ENCODE data around the gene NOTUM. TPM values are rescaled to one million over a fixed set of nuclear protein-coding genes. Genes with fewer than 3 reads are reported as not detected.

The NOTUM gene
- total and polyA plus RNA-seq, 2 experiments from 2014 or later = 4.2 to 7.4 TPM

DNA sequence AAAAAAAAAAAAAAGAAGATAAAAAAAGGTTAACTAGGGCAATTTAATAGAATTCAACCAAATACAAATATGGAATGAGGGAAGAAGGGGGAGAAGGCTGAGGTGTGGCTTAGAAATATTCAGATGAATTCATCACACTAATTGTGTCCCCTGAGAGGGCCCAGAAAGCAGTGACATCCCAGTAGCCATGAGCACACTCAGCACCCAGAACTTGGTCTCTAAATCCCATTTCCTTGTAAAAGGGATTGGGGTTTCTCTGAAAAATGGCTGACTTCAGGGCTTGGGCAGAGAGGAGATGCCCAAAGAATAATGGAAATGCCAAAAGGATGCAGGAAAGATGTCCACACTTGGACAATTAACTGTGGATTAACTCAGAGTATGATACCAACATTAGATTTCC lies 12.4 kb upstream of the NOTUM start:
- DNase-seq (ENCODE audit: low read depth in 1 of 2, low spot score in 1 of 2) = no peak
- H3K4me3 ChIP-seq = no peak overlapping the region
- peaks cover 2% of the 10 kb centered on the region for H3K4me1 ChIP-seq (ENCODE audit: low read depth)
- H3K36me3 ChIP-seq = no peaks in the 10 kb centered on the region
- H3K27ac ChIP-seq = no peak overlapping the region
- H3K9me3 ChIP-seq (ENCODE audit: low read depth) = no peaks in the 10 kb centered on the region
- TF ChIP-seq, protein P1, sequence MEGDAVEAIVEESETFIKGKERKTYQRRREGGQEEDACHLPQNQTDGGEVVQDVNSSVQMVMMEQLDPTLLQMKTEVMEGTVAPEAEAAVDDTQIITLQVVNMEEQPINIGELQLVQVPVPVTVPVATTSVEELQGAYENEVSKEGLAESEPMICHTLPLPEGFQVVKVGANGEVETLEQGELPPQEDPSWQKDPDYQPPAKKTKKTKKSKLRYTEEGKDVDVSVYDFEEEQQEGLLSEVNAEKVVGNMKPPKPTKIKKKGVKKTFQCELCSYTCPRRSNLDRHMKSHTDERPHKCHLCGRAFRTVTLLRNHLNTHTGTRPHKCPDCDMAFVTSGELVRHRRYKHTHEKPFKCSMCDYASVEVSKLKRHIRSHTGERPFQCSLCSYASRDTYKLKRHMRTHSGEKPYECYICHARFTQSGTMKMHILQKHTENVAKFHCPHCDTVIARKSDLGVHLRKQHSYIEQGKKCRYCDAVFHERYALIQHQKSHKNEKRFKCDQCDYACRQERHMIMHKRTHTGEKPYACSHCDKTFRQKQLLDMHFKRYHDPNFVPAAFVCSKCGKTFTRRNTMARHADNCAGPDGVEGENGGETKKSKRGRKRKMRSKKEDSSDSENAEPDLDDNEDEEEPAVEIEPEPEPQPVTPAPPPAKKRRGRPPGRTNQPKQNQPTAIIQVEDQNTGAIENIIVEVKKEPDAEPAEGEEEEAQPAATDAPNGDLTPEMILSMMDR (IDR thresholded peaks at IDR 0.05; ENCODE audit: low read depth, low read length) = no peak
- no peaks in the 10 kb centered on the region for H3K27me3 ChIP-seq

DNA sequence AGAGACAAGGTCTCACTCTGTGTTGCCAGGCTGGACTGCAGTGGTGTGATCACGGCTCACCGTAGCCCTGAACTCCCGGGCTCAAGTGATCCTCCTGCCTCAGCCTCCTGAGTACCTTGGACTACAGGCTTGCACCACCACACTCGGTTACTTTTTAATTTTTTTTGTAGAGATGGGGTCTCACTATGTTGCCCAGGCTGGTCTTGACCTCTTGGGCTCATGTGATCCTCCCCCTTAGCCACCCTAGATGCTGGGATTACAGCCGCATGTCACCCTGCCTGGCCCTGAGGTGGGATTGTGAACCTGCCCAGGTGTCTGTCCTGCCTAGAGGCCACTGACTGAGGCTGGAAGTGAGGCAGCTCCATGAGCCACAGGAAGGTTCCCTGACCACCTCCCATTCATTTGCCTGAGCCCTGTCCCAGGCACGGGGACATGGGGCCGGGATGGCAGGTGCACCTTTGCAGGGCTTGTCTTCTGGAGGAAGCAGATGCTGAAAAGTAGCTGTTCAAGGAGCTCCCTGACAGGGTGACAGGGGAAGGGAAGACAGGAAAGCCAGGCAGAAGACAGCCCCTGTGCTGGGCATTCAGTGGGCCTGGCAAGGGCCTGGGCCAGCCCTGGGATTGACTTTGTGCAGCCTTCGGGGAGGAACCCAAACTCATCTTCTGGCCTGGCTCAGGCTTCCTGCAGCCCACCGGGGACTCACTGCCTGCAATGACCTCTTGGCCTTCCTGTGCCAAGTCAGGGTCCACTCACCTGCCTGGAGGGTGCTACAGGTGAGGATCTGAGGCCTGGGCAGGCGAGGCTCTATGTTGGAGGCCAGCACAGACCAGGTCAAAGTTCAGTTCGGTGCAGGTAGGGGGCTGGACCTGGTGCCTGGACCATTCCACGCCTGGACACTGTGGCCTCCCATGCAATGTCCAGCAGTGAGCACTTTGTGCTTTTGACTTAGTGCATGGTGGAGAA lies 8.1 kb upstream of the NOTUM start:
- Histone ChIP-seq H3K27me3 (peaks cover 2% of the 10 kb centered on the region), H3K4me1 (ENCODE audit: low read depth) (peaks cover 17% of the 10 kb centered on the region), H3K27ac (no peak overlapping the region), H3K4me3 (no peak overlapping the region), H3K36me3 (no peaks in the 10 kb centered on the region), H3K9me3 (ENCODE audit: low read depth) (no peaks in the 10 kb centered on the region)
- TF ChIP-seq, protein P1 (IDR thresholded peaks at IDR 0.05; ENCODE audit: low read depth, low read length) = no peak
- no peak for DNase-seq (ENCODE audit: low read depth in 1 of 2, low spot score in 1 of 2)

DNA sequence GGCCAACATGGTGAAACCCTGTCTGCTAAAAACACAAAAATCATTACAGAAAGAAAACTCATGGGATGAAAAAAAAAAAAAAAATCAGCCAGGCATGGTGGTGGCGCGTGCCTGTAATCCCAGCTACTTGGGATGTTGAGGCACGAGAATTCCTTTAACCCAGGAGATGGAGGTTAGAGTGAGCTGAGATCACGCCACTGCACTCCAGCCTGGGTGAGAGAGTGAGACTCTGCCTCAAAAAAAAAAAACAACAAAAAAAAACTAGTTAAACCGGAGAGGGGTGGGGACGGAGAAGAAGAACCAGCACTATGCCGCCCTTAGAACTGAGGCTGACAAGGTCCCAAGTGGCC lies 7.4 kb upstream of the NOTUM start:
- Histone ChIP-seq H3K4me1 (ENCODE audit: low read depth) (peaks cover 17% of the 10 kb centered on the region), H3K27me3 (peaks cover 9% of the 10 kb centered on the region), H3K36me3 (no peaks in the 10 kb centered on the region), H3K27ac (no peak overlapping the region), H3K9me3 (ENCODE audit: low read depth) (no peaks in the 10 kb centered on the region), H3K4me3 (no peak overlapping the region)
- DNase-seq (ENCODE audit: low read depth in 1 of 2, low spot score in 1 of 2) = no peak
- TF ChIP-seq, protein P1 (IDR thresholded peaks at IDR 0.05; ENCODE audit: low read depth, low read length) = no peak

DNA sequence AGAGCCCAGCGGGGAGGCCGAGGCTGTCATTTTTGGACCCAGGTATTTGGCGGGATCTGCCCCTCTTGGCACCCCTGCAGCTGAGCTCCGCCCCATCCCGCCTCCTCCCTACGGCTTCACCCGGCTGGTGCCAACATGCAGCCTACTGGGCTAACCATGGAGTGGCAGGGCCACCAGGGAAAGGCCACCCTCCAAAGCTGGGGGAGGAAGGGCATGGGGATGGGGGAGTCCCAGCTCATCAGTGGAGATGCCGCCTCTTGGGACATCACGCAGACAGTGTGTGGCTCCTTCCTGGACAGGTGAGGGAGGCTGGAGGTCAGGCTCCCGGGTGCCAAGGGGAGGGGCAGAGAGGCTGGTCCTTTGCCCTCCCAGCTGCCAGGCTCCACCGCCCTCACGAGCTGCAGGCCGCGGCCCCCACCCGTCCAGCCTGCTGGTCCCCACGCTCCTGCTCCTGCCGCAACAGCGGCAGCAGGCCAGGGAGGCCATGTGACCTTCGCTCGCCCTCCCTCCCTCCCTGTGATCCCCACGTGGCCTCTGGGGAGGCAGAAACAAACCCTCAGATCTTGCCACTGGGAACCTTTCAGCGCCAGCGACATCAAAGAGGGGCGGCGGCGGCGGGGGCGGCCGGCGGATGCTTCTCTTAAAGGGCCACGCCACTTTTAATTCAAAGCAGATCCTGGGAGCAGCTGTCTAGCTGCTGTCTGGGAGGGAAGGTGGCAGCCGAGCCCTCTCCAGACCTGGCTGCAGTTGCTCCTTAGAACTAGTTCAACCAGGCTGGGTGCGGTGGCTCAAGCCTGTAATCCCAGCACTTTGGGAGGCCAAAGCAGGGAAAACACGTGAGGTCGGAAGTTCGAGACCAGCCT lies 6.8 kb upstream of the NOTUM start:
- H3K4me1 ChIP-seq (ENCODE audit: low read depth) = peaks cover 17% of the 10 kb centered on the region
- DNase-seq (ENCODE audit: low read depth in 1 of 2, low spot score in 1 of 2) = peak; percentile 89 to 95
- H3K9me3 ChIP-seq (ENCODE audit: low read depth) = no peaks in the 10 kb centered on the region
- H3K36me3 ChIP-seq = no peaks in the 10 kb centered on the region
- no peak overlapping the region for H3K4me3 ChIP-seq
- H3K27ac ChIP-seq = no peak overlapping the region
- TF ChIP-seq, protein P1 (IDR thresholded peaks at IDR 0.05; ENCODE audit: low read depth, low read length) = no peak
- peaks cover 16% of the 10 kb centered on the region for H3K27me3 ChIP-seq

DNA sequence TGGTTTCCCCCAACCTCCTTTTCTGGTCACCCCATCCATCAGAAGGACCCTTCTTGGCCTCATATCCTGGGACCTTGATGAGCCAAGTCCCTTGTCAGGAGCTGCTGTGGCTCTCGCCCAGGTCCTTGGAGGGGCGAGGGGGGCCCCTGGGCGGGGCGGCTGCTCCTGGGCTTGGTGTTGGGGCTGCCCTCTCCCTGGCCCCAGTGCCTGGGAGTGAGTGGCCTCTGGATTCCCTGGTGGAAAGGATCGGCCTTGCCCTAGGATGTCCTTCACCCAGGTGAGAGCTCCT lies 6.2 kb upstream of the NOTUM start:
- H3K4me1 ChIP-seq (ENCODE audit: low read depth) = peaks cover 17% of the 10 kb centered on the region
- no peaks in the 10 kb centered on the region for H3K36me3 ChIP-seq
- H3K9me3 ChIP-seq (ENCODE audit: low read depth) = no peaks in the 10 kb centered on the region
- TF ChIP-seq, protein P1 (IDR thresholded peaks at IDR 0.05; ENCODE audit: low read depth, low read length) = no peak
- no peak overlapping the region for H3K27ac ChIP-seq
- no peak overlapping the region for H3K4me3 ChIP-seq
- no peak for DNase-seq (ENCODE audit: low read depth in 1 of 2, low spot score in 1 of 2)
- peaks cover 21% of the 10 kb centered on the region for H3K27me3 ChIP-seq

Data from cardiac muscle cell (in vitro differentiated cells and primary cell).